ENCODE measurements around the gene CUBN. TPM values are rescaled to one million over a fixed set of nuclear protein-coding genes. Genes with fewer than 3 reads are reported as not detected.

CUBN gene
- total RNA-seq, 1 experiment from 2014 or later, result 1.3 TPM

DNA sequence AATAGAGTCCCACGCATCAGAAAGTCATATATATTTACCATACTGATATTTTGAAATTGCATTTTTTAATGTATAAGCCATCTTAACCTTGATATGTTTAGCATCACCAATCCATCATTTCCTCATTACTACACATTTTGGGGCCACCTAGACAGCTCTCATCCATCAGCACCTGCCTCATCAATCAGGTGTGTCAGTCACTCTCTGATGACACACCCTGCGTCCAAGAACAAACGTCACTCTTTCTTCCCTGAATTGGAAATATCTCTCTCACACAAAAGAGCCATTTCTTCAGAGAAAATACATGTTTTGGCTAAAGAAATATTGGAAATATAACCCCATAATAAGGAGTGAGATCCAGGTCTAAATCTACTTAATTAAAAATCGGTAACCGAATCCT is 273.5 kb downstream of the CUBN start:
- Histone ChIP-seq H3K9me3 (ENCODE audit: control insufficient read depth, insufficient read depth, low read depth, low read length) (no peaks in the 10 kb centered on the region), H3K27ac (ENCODE audit: low read length) (peak overlapping the region; percentile 63), H3K4me3 (ENCODE audit: low read depth in 2 of 2, low read length in 2 of 2) (no peak overlapping the region), H3K27me3 (ENCODE audit: control insufficient read depth, insufficient read depth, low read length) (no peaks in the 10 kb centered on the region), H3K4me1 (ENCODE audit: control insufficient read depth, insufficient read depth, low read length) (peaks cover 11% of the 10 kb centered on the region), H3K36me3 (ENCODE audit: control insufficient read depth, insufficient read depth, low read length) (no peaks in the 10 kb centered on the region)
- no peak for TF ChIP-seq POLR2AphosphoS5 (IDR thresholded peaks at IDR 0.05; ENCODE audit: low read depth, low read length)
- intact Hi-C loops (cut with micrococcal nuclease; ENCODE audit: unreplicated experiment), result no loop called here
- no TSS peak for BruUV-seq (replicated peaks)
- in situ Hi-C loops (cut with HindIII; ENCODE audit: low pct_unique_long_range_greater_than_20kb, low sequenced_read_pairs), result no loop called here
- ChIA-PET POLR2A (no interaction called here), CTCF (no interaction called here)
- ATAC-seq, result no peak
- no peak for DNase-seq (ENCODE audit: low read depth, low spot score)

DNA sequence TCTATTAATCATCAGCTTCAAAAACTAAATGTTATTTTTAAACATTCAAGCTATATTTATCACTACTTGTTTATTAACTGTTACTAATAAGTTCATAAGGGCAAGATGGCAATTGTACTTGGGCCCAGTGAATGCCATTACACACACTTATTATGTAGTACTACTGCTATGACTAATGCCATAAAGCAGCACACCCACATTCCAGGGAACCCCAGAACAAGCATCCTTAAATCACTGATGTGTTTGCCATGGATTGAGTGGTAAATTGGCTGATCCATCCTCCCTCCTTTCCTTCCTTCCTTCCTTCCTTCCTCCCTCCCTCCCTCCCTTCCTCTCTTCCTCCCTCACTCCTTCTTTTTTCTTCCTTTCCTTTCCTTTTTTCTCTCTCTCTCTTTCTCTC is 275.0 kb downstream of the CUBN start:
- no peak for ATAC-seq
- in situ Hi-C loops (cut with HindIII; ENCODE audit: low pct_unique_long_range_greater_than_20kb, low sequenced_read_pairs) (no loop called here), intact Hi-C loops (cut with micrococcal nuclease; ENCODE audit: unreplicated experiment) (no loop called here)
- no peaks in the 10 kb centered on the region for H3K36me3 ChIP-seq (ENCODE audit: control insufficient read depth, insufficient read depth, low read length)
- no peak for DNase-seq (ENCODE audit: low read depth, low spot score)
- ChIA-PET CTCF (no interaction called here), POLR2A (no interaction called here)
- no peaks in the 10 kb centered on the region for H3K9me3 ChIP-seq (ENCODE audit: control insufficient read depth, insufficient read depth, low read depth, low read length)
- H3K4me1 ChIP-seq (ENCODE audit: control insufficient read depth, insufficient read depth, low read length), result peaks cover 11% of the 10 kb centered on the region
- H3K27me3 ChIP-seq (ENCODE audit: control insufficient read depth, insufficient read depth, low read length), result no peaks in the 10 kb centered on the region
- H3K27ac ChIP-seq (ENCODE audit: low read length), result peak overlapping the region; percentile 29; the same call in 1 of the 2 replicates
- TF ChIP-seq POLR2AphosphoS5 (IDR thresholded peaks at IDR 0.05; ENCODE audit: low read depth, low read length) (no peak), SIN3A (IDR thresholded peaks at IDR 0.05; ENCODE audit: borderline replicate concordance, insufficient read depth, low read depth, low read length) (no peak)
- TF ChIP-seq, protein P1, sequence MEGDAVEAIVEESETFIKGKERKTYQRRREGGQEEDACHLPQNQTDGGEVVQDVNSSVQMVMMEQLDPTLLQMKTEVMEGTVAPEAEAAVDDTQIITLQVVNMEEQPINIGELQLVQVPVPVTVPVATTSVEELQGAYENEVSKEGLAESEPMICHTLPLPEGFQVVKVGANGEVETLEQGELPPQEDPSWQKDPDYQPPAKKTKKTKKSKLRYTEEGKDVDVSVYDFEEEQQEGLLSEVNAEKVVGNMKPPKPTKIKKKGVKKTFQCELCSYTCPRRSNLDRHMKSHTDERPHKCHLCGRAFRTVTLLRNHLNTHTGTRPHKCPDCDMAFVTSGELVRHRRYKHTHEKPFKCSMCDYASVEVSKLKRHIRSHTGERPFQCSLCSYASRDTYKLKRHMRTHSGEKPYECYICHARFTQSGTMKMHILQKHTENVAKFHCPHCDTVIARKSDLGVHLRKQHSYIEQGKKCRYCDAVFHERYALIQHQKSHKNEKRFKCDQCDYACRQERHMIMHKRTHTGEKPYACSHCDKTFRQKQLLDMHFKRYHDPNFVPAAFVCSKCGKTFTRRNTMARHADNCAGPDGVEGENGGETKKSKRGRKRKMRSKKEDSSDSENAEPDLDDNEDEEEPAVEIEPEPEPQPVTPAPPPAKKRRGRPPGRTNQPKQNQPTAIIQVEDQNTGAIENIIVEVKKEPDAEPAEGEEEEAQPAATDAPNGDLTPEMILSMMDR (IDR thresholded peaks at IDR 0.05), result no peak
- TF ChIP-seq, protein P2, sequence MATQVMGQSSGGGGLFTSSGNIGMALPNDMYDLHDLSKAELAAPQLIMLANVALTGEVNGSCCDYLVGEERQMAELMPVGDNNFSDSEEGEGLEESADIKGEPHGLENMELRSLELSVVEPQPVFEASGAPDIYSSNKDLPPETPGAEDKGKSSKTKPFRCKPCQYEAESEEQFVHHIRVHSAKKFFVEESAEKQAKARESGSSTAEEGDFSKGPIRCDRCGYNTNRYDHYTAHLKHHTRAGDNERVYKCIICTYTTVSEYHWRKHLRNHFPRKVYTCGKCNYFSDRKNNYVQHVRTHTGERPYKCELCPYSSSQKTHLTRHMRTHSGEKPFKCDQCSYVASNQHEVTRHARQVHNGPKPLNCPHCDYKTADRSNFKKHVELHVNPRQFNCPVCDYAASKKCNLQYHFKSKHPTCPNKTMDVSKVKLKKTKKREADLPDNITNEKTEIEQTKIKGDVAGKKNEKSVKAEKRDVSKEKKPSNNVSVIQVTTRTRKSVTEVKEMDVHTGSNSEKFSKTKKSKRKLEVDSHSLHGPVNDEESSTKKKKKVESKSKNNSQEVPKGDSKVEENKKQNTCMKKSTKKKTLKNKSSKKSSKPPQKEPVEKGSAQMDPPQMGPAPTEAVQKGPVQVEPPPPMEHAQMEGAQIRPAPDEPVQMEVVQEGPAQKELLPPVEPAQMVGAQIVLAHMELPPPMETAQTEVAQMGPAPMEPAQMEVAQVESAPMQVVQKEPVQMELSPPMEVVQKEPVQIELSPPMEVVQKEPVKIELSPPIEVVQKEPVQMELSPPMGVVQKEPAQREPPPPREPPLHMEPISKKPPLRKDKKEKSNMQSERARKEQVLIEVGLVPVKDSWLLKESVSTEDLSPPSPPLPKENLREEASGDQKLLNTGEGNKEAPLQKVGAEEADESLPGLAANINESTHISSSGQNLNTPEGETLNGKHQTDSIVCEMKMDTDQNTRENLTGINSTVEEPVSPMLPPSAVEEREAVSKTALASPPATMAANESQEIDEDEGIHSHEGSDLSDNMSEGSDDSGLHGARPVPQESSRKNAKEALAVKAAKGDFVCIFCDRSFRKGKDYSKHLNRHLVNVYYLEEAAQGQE (IDR thresholded peaks at IDR 0.05; ENCODE audit: insufficient read depth in 1 of 2, low read depth in 2 of 2, low read length in 1 of 2), result no peak
- H3K4me3 ChIP-seq (ENCODE audit: low read depth in 2 of 2, low read length in 2 of 2), result no peak overlapping the region
- BruUV-seq (replicated peaks), result no TSS peak

DNA sequence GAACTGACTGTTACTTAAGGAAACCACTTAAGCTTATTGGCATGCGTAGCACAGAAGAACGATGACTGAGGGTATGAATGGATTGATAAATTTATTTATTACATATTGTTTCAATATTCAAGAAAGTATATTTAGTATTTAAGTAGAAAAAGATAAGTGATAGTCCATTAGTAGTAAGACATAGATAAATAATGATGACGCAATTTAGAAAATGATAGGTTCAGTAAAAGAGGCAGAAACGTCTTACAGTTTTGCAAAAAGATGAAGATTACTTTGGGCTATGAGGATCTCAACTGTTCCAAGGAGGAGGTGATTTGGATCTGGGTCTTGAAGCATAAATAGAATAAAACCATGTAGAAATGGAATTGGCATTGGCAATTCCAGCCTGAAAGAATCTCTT is 275.8 kb downstream of the CUBN start:
- Histone ChIP-seq H3K9me3 (ENCODE audit: control insufficient read depth, insufficient read depth, low read depth, low read length) (no peaks in the 10 kb centered on the region), H3K27me3 (ENCODE audit: control insufficient read depth, insufficient read depth, low read length) (no peaks in the 10 kb centered on the region), H3K36me3 (ENCODE audit: control insufficient read depth, insufficient read depth, low read length) (no peaks in the 10 kb centered on the region), H3K4me1 (ENCODE audit: control insufficient read depth, insufficient read depth, low read length) (peaks cover 11% of the 10 kb centered on the region), H3K27ac (ENCODE audit: low read length) (peak overlapping the region; percentile 29; the same call in 1 of the 2 replicates), H3K4me3 (ENCODE audit: low read depth in 2 of 2, low read length in 2 of 2) (no peak overlapping the region)
- ChIA-PET CTCF (no interaction called here), POLR2A (no interaction called here)
- ATAC-seq (no peak), DNase-seq (ENCODE audit: low read depth, low spot score) (no peak)
- no peak for TF ChIP-seq SIN3A (IDR thresholded peaks at IDR 0.05; ENCODE audit: borderline replicate concordance, insufficient read depth, low read depth, low read length)
- TF ChIP-seq, protein P2 (IDR thresholded peaks at IDR 0.05; ENCODE audit: insufficient read depth in 1 of 2, low read depth in 2 of 2, low read length in 1 of 2), result no peak
- TF ChIP-seq, protein P1 (IDR thresholded peaks at IDR 0.05), result no peak
- TF ChIP-seq TCF7L2 (IDR thresholded peaks at IDR 0.05; ENCODE audit: low read depth, low read length), result no peak
- no peak for TF ChIP-seq POLR2AphosphoS5 (IDR thresholded peaks at IDR 0.05; ENCODE audit: low read depth, low read length)
- in situ Hi-C loops (cut with HindIII; ENCODE audit: low pct_unique_long_range_greater_than_20kb, low sequenced_read_pairs), result no loop called here
- no TSS peak for BruUV-seq (replicated peaks)
- intact Hi-C loops (cut with micrococcal nuclease; ENCODE audit: unreplicated experiment), result no loop called here

All from Panc1 (cell line).